GM21717 (cell line): ENCODE data around the gene CSMD2.

Source experiments
- ATAC-seq: cut with Tn5 transposase; IDR thresholded peaks from one replicate; pipeline ENCODE4 v1.9.1; 2021; ENCODE audit warnings: mild to moderate bottlenecking, moderate library complexity; ENCODE audit not compliant: unreplicated experiment

Gene CSMD2

GRCh38 chr1:33872275-33872674 is 292.8 kb downstream of the CSMD2 start:
- ATAC-seq: no peak

- ATAC-seq: no peak
Observed at GRCh38 chr1:33867684-33868083, 297.3 kb downstream of the CSMD2 start.

GRCh38 chr1:33866281-33866680 is 298.7 kb downstream of the CSMD2 start:
- no peak for ATAC-seq

- ATAC-seq: no peak
Observed at GRCh38 chr1:33864460-33865389, 300.3 kb downstream of the CSMD2 start.

- no peak for ATAC-seq
Observed at GRCh38 chr1:33863779-33864178, 301.3 kb downstream of the CSMD2 start, which contains the start of gene HMGB4. HMGB4 (plus strand) TSS chr1:33864079; CDS start chr1:33864192, 113 bp downstream.

- no peak for ATAC-seq
Observed at GRCh38 chr1:33860671-33861070, 304.4 kb downstream of the CSMD2 start.

- ATAC-seq: no peak
Observed at GRCh38 chr1:33854091-33854490, 310.9 kb downstream of the CSMD2 start.

GRCh38 chr1:33853431-33853830 is 311.6 kb downstream of the CSMD2 start:
- ATAC-seq: no peak

- ATAC-seq: no peak
Observed at GRCh38 chr1:33852711-33853110, 312.3 kb downstream of the CSMD2 start.

- ATAC-seq: no peak
Observed at GRCh38 chr1:33850481-33850880, 314.5 kb downstream of the CSMD2 start.

- ATAC-seq: no peak
Observed at GRCh38 chr1:33849211-33849610, 315.8 kb downstream of the CSMD2 start.

- ATAC-seq: no peak
Observed at GRCh38 chr1:33848205-33848937, 316.7 kb downstream of the CSMD2 start.

- ATAC-seq: no peak
Observed at GRCh38 chr1:33846861-33847260, 318.2 kb downstream of the CSMD2 start.

- no peak for ATAC-seq
Observed at GRCh38 chr1:33844166-33844565, 320.9 kb downstream of the CSMD2 start.

- no peak for ATAC-seq
Observed at GRCh38 chr1:33842348-33842747, 322.7 kb downstream of the CSMD2 start.

- ATAC-seq: no peak
Observed at GRCh38 chr1:33841494-33841893, 323.5 kb downstream of the CSMD2 start.

GRCh38 chr1:33837635-33838034 is 327.4 kb downstream of the CSMD2 start:
- ATAC-seq: no peak

GRCh38 chr1:33836911-33837310 is 328.1 kb downstream of the CSMD2 start:
- ATAC-seq: no peak

- no peak for ATAC-seq
Observed at GRCh38 chr1:33828654-33829053, 336.4 kb downstream of the CSMD2 start.

GRCh38 chr1:33828059-33828458 is 337.0 kb downstream of the CSMD2 start:
- ATAC-seq: no peak

GRCh38 chr1:33826711-33827110 is 338.3 kb downstream of the CSMD2 start:
- ATAC-seq: no peak

GRCh38 chr1:33826311-33826710 is 338.7 kb downstream of the CSMD2 start:
- ATAC-seq: no peak
